Measurements from ENCODE around the gene OMA1. TPM values are rescaled to one million over a fixed set of nuclear protein-coding genes. Genes with fewer than 3 reads are reported as not detected.

The OMA1 gene
- total and polyA plus RNA-seq, 2 of the 4 experiments (the other 2 are of a cell fraction), result 5.9 to 6.4 TPM

DNA sequence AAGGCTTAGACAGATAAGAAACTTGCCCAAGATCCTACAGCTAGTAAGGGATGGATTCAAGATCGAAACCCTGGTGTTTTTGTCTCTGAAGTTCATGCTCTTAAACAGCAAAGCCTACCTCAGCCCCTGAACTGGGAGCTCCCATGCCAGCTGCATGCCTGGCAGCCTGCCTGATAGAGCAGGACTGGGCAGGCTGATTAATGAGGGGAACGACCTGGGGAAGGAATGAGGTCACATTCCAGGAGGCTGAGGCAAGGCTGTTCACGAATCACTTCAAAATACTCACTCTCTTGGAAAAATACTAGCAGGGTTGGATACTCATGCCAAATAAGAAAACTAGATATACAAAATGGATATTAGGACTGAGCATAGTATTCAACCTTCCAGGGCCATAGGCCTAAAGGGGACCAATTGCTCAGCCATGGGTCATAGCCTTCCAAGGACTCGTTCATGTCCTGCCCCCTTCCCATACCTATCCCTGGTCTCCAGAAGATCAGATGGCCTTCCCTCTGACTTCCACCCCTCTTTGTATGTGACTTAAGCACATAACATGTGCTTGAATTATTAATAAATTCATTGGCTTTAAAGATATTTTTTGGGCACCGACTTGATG lies 46.1 kb upstream of the OMA1 start:
- Histone ChIP-seq H3K27me3 (ENCODE audit: control insufficient read depth, insufficient read depth, low read length) (peaks cover 1% of the 10 kb centered on the region), H3K9ac (ENCODE audit: low read depth, low read length) (no peak overlapping the region), H4K8ac (ENCODE audit: low read depth in 2 of 2, low read length in 2 of 2) (peak overlapping the region in 1 of 2 experiments; percentile 59; a peak in 2 of 4 replicates), H2AK5ac (ENCODE audit: low read depth, low read length) (peak overlapping the region; percentile 69), H2AK9ac (replicated peaks; ENCODE audit: low read depth, low read length, poor library complexity) (no peak overlapping the region), H3K9me3 (ENCODE audit: control insufficient read depth, insufficient read depth, low read length) (no peaks in the 10 kb centered on the region), H3K4me3 (ENCODE audit: insufficient read depth, low read depth, low read length) (no peak overlapping the region), H2BK5ac (ENCODE audit: low read depth, low read length, poor library complexity, severe bottlenecking) (peak overlapping the region; percentile 9), H2BK15ac (ENCODE audit: low read depth, low read length) (peak overlapping the region; percentile 48; the same call in 2 of the 3 replicates), H3K4me1 (ENCODE audit: control insufficient read depth, insufficient read depth, low read length) (peaks cover 2% of the 10 kb centered on the region; the same call in 1 of the 2 replicates), H3K4ac (ENCODE audit: low read depth, low read length) (peak overlapping the region; percentile 63; the same call in 1 of the 2 replicates), H4K5ac (ENCODE audit: low read depth, low read length) (peak overlapping the region; percentile 37; the same call in 1 of the 2 replicates), H3K18ac (ENCODE audit: low read depth, low read length) (peak overlapping the region; percentile 75), H4K20me1 (ENCODE audit: insufficient read depth, low read length) (no peaks in the 10 kb centered on the region), H3K23ac (ENCODE audit: low read depth, low read length) (no peak overlapping the region; the same call in 1 of the 2 replicates), H3K79me1 (ENCODE audit: low read depth in 1 of 2, low read length in 2 of 2) (no peaks in the 10 kb centered on the region), H4K91ac (ENCODE audit: insufficient read depth, low read depth, low read length) (peak overlapping the region; percentile 57; the same call in 1 of the 2 replicates), H3K4me2 (ENCODE audit: low read depth, low read length) (peak overlapping the region; percentile 44), H3K27ac (ENCODE audit: insufficient read depth, low read length) (peak overlapping the region; percentile 46; the same call in 1 of the 2 replicates), H3K14ac (replicated peaks; ENCODE audit: low read depth, low read length) (peak overlapping the region; percentile 49; the same call in 1 of the 2 replicates), H2BK120ac (ENCODE audit: low read depth, low read length) (peak overlapping the region; percentile 67), H3K9me1 (ENCODE audit: insufficient read depth, low read length) (peaks cover 3% of the 10 kb centered on the region; the same call in 1 of the 2 replicates), H2BK20ac (ENCODE audit: low read depth, low read length) (peak overlapping the region; percentile 52; the same call in 1 of the 2 replicates), H2AFZ (replicated peaks; ENCODE audit: low read length, poor library complexity) (peak overlapping the region; percentile 71), H3K56ac (ENCODE audit: extremely low read depth, insufficient read depth, low read length) (no peak overlapping the region), H3K36me3 (ENCODE audit: control insufficient read depth, insufficient read depth, low read length) (no peaks in the 10 kb centered on the region)
- no TSS peak for BruUV-seq (replicated peaks)
- intact Hi-C loops (cut with micrococcal nuclease), result loop anchor here (1.0 kb wide), 1 partner anchor 8 kb away; no protein-coding TSS in a partner anchor
- in situ Hi-C loops (cut with MboI; ENCODE audit: low sequenced_read_pairs), result no loop called here
- peak; percentile 44; the same call in 1 of the 2 replicates for TF ChIP-seq CEBPB (IDR thresholded peaks at IDR 0.05; ENCODE audit: low read depth, low read length)
- peak; percentile 19; the same call in 1 of the 2 replicates for TF ChIP-seq MAZ (IDR thresholded peaks at IDR 0.05; ENCODE audit: borderline replicate concordance, low read depth, low read length)
- no peak for TF ChIP-seq RFX5 (IDR thresholded peaks at IDR 0.05; ENCODE audit: low read depth, low read length)
- ATAC-seq (ENCODE audit: low read depth) (peak; percentile 86), DNase-seq (peak; percentile 87)
- ChIA-PET CTCF (interaction anchor here (0.5 kb wide), 1 partner anchor 1147 kb away, joined by 3 read pairs; no protein-coding TSS in a partner anchor), POLR2A (ENCODE audit: unreplicated experiment) (no interaction called here)
- dilution Hi-C loops (cut with HindIII; ENCODE audit: low sequenced_read_pairs, unreplicated experiment), result no loop called here
- no CpG with 5 or more reads among the region's 5 CpGs for WGBS, 2 experiments (ENCODE audit: extremely low coverage in 2 of 2, insufficient read length in 1 of 2)

All from IMR-90 (cell line).